Measurements from ENCODE around the gene WDR45. TPM values are rescaled to one million over a fixed set of nuclear protein-coding genes. Genes with fewer than 3 reads are reported as not detected.
A peak's percentile ranks its signal among the peaks of the same experiment; 100 is the strongest.

Gene WDR45
- total RNA-seq, 1 donor, result 75.7 TPM

DNA sequence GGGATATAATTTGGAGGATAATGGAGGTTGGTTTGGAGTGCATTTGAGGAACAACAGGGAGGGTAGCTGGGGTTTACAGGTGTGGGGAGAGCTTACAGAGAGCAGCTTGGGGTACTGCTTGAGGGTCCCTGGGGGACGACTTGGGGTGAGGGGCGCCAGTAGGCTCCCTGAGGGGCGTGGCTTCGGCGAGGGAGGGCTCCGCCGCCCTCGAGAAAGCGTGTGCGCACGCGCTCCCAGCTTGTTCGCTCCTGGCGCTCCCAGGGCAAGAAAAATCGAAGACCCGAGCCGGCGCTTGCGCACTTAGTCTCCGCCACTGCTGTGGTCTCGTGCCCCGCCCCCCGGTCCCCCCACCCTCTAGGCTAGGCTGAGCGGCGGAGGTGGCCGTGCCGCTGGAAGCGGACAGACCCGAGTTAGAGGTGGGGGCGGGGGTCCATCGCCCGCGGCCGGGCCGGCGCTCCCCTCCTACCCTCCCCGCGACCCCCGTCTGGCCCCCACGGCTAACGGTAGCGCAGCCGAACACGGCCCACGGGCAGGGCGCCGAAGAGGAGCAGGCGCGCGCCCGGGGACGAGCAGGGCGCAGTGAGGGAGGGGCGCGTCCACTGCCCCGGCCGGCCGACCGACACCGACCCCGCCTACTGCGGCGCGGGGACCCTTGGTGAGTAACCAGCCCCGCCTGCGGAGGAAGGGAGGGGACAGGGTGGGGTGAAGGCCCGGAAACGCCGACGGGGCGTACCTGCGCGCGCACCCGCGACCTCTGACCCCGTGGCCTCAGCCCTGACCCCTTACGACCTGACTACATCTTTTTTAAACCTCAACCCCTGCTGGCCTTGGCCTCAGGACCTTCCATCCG is 26.2 kb downstream of the WDR45 start:
- DNase-seq (ENCODE audit: low read depth in 2 of 3, low spot score in 2 of 3), result peak in 2 of 3 donors; percentile 61 to 76

DNA sequence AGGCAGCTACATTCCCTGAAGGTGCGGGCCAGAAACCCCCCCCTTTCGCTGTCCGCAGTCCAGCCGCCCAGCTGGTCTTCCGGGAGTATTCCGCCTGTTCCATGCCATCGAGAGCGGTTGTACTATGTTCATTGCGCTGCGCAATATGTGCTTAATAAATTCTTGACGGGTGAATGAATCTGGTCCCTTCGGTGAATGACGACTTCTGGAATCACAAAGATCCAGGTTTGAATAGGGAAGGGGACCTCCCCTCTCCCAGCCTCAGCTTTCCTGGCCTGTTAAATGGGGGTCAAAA is 35.8 kb downstream of the WDR45 start:
- no peak for DNase-seq (ENCODE audit: low read depth in 2 of 3, low spot score in 2 of 3)

DNA sequence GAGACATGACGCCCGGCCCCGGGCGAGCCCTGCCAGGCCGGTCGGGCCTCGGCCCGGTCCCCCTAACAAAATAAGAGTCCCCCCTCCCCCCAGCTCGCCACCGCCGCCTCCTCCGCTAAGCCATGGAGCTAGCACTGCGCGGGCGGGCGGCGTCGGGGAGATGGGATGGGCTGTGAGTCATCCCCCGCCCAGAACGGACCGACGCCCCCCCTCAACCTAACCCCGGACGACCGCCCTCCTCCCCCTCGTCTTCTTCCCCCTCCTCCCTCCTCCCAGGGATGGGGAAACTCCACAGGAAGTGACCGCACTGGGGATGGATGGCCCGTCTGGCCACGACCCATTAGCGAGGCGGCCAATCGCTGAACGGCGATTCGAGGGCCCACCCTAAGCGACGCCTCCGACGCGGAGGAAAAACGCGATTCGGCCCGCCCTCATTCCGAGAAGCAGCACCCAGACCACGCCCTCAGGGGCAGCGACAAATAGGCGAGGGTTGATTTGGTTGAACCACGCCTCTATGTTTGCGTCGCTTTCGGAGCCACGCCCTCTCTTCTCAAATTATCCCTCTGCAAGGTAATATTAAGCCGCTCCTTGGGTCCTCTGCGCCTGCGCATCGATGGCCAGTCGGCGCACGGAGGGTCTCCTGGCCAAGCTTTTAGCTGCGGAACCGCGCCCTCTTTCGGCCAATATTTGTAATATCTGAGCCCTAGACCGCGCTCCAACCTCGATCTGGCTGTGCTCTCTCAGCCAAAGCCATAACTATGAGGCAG is 36.3 kb downstream of the WDR45 start, which contains the start of gene TFE3:
Gene TFE3 (minus strand): TSS at position 138 of the 767 bp plus-strand sequence. CDS start 131 bp downstream, at position 7.
- DNase-seq (ENCODE audit: low read depth in 2 of 3, low spot score in 2 of 3), result peak; percentile 80 to 99 (median 97)

DNA sequence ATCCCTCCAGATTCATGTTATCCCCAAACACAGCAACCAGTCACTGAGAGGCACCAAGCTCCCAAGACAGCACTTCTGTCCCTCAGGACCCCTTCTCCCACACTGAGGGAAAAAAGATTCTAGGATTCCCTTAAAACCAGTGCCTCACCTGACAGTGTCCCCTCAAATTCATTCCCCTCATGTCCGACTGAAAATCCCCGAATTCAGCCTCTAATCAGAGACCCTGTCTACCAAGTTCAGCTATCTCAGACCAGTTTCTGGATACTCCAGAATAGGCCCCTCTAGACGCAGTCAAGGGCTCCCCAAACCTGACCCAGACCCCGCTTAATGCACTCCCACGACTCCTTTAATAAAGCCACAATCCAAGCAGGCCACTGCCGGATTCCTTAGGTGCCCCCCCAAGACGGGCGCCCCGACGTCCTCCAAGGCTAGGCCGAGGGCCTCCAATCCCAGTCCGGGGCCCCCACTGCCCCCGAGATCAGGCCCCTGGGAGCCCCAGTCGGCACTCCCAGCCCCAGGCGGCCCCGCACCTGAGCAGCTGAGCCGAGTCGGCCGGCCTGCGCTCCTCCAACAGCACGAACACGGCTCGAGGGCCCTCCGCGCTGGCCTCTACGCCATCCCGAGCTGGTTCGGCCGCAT is 37.0 kb downstream of the WDR45 start:
- no peak for DNase-seq (ENCODE audit: low read depth in 2 of 3, low spot score in 2 of 3)

DNA sequence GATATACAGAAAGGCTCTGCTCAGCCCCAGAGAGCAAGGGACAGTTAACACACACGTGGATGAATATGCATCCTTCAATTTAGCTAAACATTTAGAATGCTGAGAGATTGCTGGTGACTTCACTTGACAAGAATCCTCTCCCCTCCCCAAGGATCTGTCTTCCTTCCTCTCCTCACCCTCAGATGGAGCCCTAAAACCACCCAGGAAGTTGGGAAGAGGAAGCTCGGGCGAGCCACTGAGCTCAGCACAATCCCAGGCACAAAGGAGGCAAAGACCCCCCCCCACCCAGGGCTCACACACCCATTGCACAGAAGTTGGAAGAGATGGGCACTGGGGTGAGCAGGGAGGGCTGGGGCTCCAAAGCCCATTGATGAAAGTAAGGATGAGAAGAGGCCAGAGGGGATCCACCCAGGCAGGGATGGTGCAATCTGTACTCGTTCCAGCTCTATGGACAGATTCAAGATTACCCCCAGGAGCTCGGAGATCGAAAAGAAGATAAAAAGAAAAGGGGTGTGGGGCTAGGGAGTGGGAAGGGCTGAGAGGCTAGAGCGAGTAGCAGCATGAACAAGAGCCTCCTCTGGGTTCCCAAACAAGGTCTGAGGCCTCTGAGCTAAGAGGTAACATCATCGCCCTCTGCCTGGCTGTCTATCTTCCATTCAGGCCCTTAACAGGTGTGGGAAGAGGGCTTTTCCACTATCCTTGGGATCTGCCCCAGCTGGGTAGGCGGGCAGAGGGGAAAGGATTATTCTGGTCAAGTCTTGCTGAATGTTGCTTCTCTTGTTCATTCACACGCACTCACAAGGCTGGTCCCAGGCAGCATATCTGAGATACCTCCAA is 37.7 kb downstream of the WDR45 start:
- DNase-seq (ENCODE audit: low read depth in 2 of 3, low spot score in 2 of 3), result no peak

DNA sequence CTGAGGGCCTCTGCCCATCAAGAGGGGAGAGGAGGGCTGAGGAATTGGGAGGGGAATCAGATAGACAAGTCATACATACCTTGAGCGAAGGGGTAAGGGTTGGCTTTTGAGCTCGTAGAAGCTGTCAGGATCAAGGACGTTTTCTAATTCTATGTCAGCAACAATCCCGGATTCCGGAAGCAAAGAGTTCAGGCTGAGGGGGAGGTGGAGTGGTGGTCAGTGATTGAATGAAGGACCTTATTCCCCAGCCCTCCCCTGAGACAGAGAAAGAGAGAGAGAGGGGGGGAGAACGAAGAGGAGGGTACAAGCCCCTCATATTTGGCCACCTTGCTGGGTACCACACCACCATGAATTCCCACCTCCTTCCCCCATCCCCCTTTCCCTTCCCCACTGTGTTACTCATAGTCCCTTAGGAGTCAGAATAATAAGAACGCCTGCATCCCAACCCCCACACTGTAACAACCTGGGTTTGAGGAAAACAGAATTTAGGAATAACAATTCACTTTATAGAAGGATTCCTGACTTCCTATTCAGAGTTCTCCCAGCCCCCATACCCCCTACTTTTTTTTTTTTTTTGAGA is 39.2 kb downstream of the WDR45 start:
- no peak for DNase-seq (ENCODE audit: low read depth in 2 of 3, low spot score in 2 of 3)

DNA sequence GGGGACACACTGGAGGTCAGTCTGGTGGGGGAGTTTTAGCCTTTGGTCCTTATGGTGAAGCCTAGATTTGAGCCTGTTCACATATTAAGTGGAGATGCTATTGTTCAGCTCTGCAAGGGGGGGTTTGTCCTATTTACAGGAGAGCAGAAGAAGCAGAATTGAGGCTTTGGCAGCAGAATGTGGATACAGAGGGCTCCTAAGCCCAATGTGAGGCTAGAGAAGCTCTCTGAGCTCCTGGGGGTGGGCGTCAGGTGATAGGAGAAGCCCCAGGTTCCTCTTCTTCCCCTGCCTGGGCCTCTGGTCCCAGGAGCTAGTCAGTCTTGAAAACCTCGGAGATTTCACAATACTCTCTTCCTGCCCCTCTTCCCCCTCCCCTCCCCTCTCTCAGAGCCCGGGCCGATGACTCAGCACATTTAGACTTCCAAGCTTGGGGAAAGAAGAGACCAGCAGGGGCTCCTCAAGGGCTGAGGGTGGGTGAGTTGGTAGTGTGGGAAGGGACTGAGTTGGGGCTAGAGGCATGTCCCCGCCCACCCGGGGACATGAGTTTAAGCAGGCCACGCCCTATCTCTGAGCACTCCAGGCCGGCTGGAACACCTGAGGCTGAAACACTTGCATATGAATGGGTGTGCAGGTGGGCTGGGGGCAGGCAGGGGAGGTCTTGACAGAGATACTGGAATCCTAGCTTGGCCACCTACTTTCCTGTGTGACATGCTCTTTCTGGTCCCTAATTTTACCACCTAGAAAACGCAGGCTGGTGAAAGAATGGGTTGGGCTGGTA is 39.9 kb downstream of the WDR45 start:
- peak in 2 of 3 donors; percentile 91 to 96 for DNase-seq (ENCODE audit: low read depth in 2 of 3, low spot score in 2 of 3)

DNA sequence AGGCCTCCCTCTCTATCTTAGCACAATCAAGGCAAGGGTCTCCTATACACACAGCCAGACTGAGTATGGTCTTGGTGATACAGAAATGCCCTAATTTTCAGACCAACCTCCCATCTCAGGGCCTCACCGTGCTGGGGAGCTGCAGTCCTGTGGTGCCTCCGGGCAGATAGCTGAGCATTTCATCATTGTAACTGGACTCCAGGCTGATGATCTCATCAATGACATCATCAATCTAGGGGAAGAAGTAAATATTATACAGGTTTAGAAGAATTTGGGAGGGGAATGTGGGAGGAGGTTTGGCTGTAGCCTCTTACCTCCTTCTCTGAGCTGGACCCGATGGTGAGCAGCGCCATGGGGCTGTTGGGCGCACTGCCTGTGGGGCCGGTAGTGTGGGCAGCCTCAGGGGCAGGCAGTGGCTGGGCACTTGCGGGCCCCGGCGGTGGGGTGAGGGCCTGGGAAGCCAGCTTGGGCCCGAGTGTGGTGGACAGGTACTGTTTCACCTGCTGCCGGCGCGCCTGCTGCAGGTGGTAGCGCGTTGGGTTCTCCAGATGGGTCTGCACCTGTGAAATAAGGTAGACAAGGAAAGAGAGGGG is 41.7 kb downstream of the WDR45 start:
- DNase-seq (ENCODE audit: low read depth in 2 of 3, low spot score in 2 of 3), result no peak

DNA sequence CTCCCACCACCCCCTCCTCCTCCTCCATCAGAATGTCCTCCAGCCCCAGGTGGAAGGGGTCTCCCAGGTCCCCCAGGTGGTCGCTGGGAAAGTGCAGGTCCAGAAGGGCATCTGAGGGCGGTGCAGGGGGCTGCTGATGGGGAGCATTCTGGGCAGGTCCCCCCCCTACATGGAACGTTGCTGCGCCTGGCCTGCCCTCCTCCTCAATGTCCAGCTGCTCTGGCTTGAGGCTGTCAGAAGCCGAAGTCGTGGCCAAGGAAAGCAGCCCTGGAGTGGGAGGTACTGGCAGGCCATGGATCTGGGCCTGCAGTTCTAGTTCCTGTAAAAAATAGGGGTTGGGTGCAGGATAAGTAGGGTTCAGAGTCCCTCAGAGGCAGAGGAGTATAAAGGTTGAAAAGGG is 49.4 kb downstream of the WDR45 start:
- DNase-seq (ENCODE audit: low read depth in 2 of 3, low spot score in 2 of 3), result no peak

DNA sequence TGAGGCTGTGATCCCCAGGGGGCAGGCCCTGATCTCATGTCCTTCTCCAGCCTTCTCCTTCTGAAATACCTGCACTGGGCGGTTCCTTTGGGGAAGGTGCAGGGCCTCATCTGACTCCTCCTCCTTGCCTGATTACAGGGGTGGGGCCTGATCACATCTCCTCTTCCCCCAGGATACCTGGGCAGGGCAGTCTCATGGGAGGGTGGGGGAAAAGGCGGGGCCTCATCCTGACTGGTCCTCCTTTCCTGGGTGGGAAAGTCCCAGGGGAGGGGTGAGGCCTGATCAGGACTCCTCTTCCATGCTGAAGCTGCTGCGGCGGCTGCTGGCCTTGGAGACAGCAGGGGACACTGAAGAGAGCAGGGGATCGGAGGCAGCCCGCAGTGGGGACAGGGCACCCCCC is 49.8 kb downstream of the WDR45 start:
- DNase-seq (ENCODE audit: low read depth in 2 of 3, low spot score in 2 of 3), result no peak

Small RNA genes within 50 kb of the gene (small RNA-seq; reads per million reads assigned to genes)
- not detected for gene RNU4-52P

Other genes starting within 250 kb of the WDR45 start
- 1.1 TPM for gene PCSK1N, start 244.3 kb downstream of the WDR45 start, total RNA-seq
- gene TIMM17B, start 182.1 kb downstream of the WDR45 start, total RNA-seq, result 37.2 TPM
- 89.9 TPM for gene PQBP1, start 182.0 kb downstream of the WDR45 start, total RNA-seq
- 14.3 TPM for gene SLC35A2, start 168.2 kb downstream of the WDR45 start, total RNA-seq
- gene PIM2, start 160.9 kb downstream of the WDR45 start, total RNA-seq, result 142 TPM
- gene OTUD5, start 122.3 kb downstream of the WDR45 start, total RNA-seq, result 55.5 TPM
- 3.0 TPM for gene KCND1, start 108.0 kb downstream of the WDR45 start, total RNA-seq
- gene GRIPAP1, start 77.6 kb downstream of the WDR45 start, total RNA-seq, result 24.2 TPM
- gene TFE3, start 36.5 kb downstream of the WDR45 start, total RNA-seq, result 63.0 TPM
- gene CCDC120, start 20.9 kb downstream of the WDR45 start, total RNA-seq, result 3.5 TPM
- 14.0 TPM for gene PRAF2, start 5.9 kb downstream of the WDR45 start, total RNA-seq
- 15.6 TPM for gene GPKOW, start 43.8 kb upstream of the WDR45 start, total RNA-seq
- 3.5 TPM for gene MAGIX, start 82.9 kb upstream of the WDR45 start, total RNA-seq
- 45.5 TPM for gene PLP2, start 92.0 kb upstream of the WDR45 start, total RNA-seq
- 19.9 TPM for gene PRICKLE3, start 106.5 kb upstream of the WDR45 start, total RNA-seq
- 2.4 TPM for gene SYP, start 120.3 kb upstream of the WDR45 start, total RNA-seq
- gene CACNA1F, start 153.5 kb upstream of the WDR45 start, total RNA-seq, result 1.3 TPM
- gene CCDC22, start 155.6 kb upstream of the WDR45 start, total RNA-seq, result 17.8 TPM
- under 0.01 TPM for gene FOXP3, start 184.8 kb upstream of the WDR45 start, total RNA-seq
- 5.9 TPM for gene PPP1R3F, start 189.9 kb upstream of the WDR45 start, total RNA-seq
- not detected for gene GAGE10, start 223.8 kb upstream of the WDR45 start, total RNA-seq
- not detected for gene GAGE12J, start 242.2 kb upstream of the WDR45 start, total RNA-seq

All from hematopoietic multipotent progenitor cell (in vitro differentiated cells).